HEK293T (cell line): ENCODE data around the gene SCN4B.
"Not testable (repeated sequence)": the region's sequence is repeated elsewhere in the genome, so short reads cannot be mapped to it uniquely, and the experiment has no call there.

Experiments used
- BHLHE40 ChIP-seq: fragments of 450-650 bp; IDR thresholded peaks from 2 replicates; pipeline ENCODE4 v1.6.1; 2016; ENCODE audit warnings: mild to moderate bottlenecking, moderate library complexity, borderline replicate concordance
- CTBP1 ChIP-seq: fragments of 450-650 bp; IDR thresholded peaks from 2 replicates; pipeline ENCODE4 v1.6.1; 2016; ENCODE audit warnings: borderline replicate concordance
- ELF4 ChIP-seq: fragments of 450-650 bp; IDR thresholded peaks from 2 replicates; pipeline ENCODE4 v1.6.1; 2017; ENCODE audit warnings: antibody characterized with exemption
- NFRKB ChIP-seq: fragments of 450-650 bp; IDR thresholded peaks from 2 replicates; pipeline ENCODE4 v1.6.1; 2016; ENCODE audit warnings: mild to moderate bottlenecking, moderate library complexity
- SUZ12 ChIP-seq: fragments of 450-650 bp; IDR thresholded peaks from 2 replicates; pipeline ENCODE4 v1.6.1; 2016; ENCODE audit warnings: mild to moderate bottlenecking
- TF ChIP-seq, protein P1 (sequence below): fragments of 450-650 bp; IDR thresholded peaks from 2 replicates; pipeline ENCODE4 v1.6.1; 2016

DNA sequence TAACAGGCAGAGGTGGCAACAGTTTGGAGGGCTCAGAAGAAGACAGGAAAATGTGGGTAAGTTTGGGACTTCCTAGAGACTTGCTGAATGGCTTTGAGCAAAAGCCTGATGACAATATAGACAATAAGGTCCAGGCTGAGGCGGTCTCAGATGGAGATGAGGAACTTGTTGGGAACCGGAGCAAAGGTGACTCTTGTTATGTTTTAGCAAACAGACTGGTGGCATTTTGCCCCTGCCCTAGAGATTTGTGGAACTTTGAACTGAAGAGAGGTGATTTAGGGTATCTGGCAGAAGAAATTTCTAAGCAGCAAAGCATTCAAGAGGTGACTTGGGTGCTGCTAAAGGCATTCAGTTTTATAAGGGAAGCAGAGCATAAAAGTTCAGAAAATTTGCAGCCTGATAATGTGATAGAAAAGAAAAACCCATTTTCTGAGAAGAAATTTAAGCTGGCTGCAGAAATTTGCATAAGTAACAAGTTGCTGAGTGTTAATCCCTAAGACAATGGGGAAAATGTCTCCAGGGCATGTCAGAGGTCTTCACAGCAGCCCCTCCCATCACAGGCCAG lies 38.4 kb upstream of the SCN4B start:
- TF ChIP-seq CTBP1, ELF4, NFRKB, BHLHE40, SUZ12: not testable (repeated sequence)
- TF ChIP-seq, protein P1, sequence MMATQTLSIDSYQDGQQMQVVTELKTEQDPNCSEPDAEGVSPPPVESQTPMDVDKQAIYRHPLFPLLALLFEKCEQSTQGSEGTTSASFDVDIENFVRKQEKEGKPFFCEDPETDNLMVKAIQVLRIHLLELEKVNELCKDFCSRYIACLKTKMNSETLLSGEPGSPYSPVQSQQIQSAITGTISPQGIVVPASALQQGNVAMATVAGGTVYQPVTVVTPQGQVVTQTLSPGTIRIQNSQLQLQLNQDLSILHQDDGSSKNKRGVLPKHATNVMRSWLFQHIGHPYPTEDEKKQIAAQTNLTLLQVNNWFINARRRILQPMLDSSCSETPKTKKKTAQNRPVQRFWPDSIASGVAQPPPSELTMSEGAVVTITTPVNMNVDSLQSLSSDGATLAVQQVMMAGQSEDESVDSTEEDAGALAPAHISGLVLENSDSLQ: not testable (repeated sequence)
